HepG2 (cell line): ENCODE measurements around the gene IRF2. TPM values are rescaled to one million over a fixed set of nuclear protein-coding genes. Genes with fewer than 3 reads are reported as not detected.
A peak's percentile ranks its signal among the peaks of the same experiment; 100 is the strongest.

ENCODE experiments used
- BCL6 ChIP-seq: IDR thresholded peaks from 2 replicates; pipeline ENCODE4 v1.6.1; 2016; ENCODE audit warnings: missing genetic modification reagents, missing compliant biosample characterization
- EP300 ChIP-seq, 3 experiments: sonication (generic) in 1 of 3; formaldehyde crosslinking in 1 of 3; IDR thresholded peaks; 2 replicates each; pipeline versions ENCODE4 v1.5.1 to v1.6.1; 2011 to 2020; ENCODE audit warnings: low read depth in 2 of 3, low read length in 2 of 3, borderline replicate concordance in 1 of 3, improper control_type of control experiment in 1 of 3, mild to moderate bottlenecking in 1 of 3, missing genetic modification reagents in 1 of 3, moderate library complexity in 1 of 3
- GABPA ChIP-seq, 2 experiments: IDR thresholded peaks; 2 replicates each; pipeline ENCODE4 v1.6.1; 2011 to 2016; ENCODE audit warnings: low read depth in 2 of 2, low read length in 1 of 2, missing biosample characterization in 1 of 2, missing genetic modification characterization in 1 of 2
- GFI1 ChIP-seq: sonication (generic); formaldehyde crosslinking; IDR thresholded peaks from 2 replicates; pipeline ENCODE4 v1.5.0; 2020; ENCODE audit warnings: missing genetic modification reagents, mild to moderate bottlenecking, borderline replicate concordance
- HDAC2 ChIP-seq: sonication (generic); formaldehyde crosslinking; IDR thresholded peaks from 2 replicates; pipeline ENCODE4 v1.4.0; 2020; ENCODE audit warnings: missing genetic modification reagents
- HHEX ChIP-seq: IDR thresholded peaks from 2 replicates; pipeline ENCODE4 v1.6.1; 2016; ENCODE audit warnings: control low read depth
- IKZF5 ChIP-seq: IDR thresholded peaks from 2 replicates; pipeline ENCODE4 v1.6.1; 2018; ENCODE audit warnings: missing genetic modification reagents, mild to moderate bottlenecking, missing compliant biosample characterization
- LCORL ChIP-seq, 2 experiments: fragments of 450-650 bp in 1 of 2; sonication (generic) in 1 of 2; formaldehyde crosslinking in 1 of 2; IDR thresholded peaks; 2 replicates each; pipeline versions ENCODE4 v1.5.0 to v1.6.1; 2017 to 2020; ENCODE audit warnings: antibody characterized with exemption in 1 of 2, missing genetic modification reagents in 1 of 2
- NR2F6 ChIP-seq, 2 experiments: IDR thresholded peaks; 2 replicates each; pipeline ENCODE4 v1.6.1; 2016; ENCODE audit warnings: antibody characterized with exemption in 1 of 2, mild to moderate bottlenecking in 1 of 2
- PRDM15 ChIP-seq: sonication (generic); formaldehyde crosslinking; IDR thresholded peaks from 2 replicates; pipeline ENCODE4 v1.4.0; 2020; ENCODE audit warnings: missing genetic modification reagents
- SAP130 ChIP-seq: IDR thresholded peaks from 2 replicates; pipeline ENCODE4 v1.6.1; 2016; ENCODE audit warnings: low read depth
- SMC3 ChIP-seq: IDR thresholded peaks from 2 replicates; pipeline ENCODE4 v1.6.1; 2011; ENCODE audit warnings: low read length, improper control_type of control experiment
- SOX5 ChIP-seq: IDR thresholded peaks from 2 replicates; pipeline ENCODE4 v1.6.1; 2016; ENCODE audit warnings: borderline replicate concordance
- TBX2 ChIP-seq: sonication (generic); formaldehyde crosslinking; IDR thresholded peaks from 2 replicates; pipeline ENCODE4 v1.5.0; 2020; ENCODE audit warnings: missing genetic modification reagents, mild to moderate bottlenecking, borderline replicate concordance
- TCF7 ChIP-seq: sonication (generic); IDR thresholded peaks from 2 replicates; pipeline ENCODE4 v1.6.1; 2016; ENCODE audit warnings: antibody characterized with exemption, low read depth
- THAP11 ChIP-seq: IDR thresholded peaks from 2 replicates; pipeline ENCODE4 v1.6.1; 2016; ENCODE audit warnings: missing biosample characterization, missing genetic modification reagents
- ZFP41 ChIP-seq: sonication (generic); formaldehyde crosslinking; IDR thresholded peaks from 2 replicates; pipeline ENCODE4 v1.4.0; 2020; ENCODE audit warnings: mild to moderate bottlenecking, missing genetic modification reagents, borderline replicate concordance
- ZGPAT ChIP-seq: IDR thresholded peaks from 2 replicates; pipeline ENCODE4 v1.6.1; 2016; ENCODE audit warnings: mild to moderate bottlenecking
- ZSCAN5A ChIP-seq: sonication (generic); formaldehyde crosslinking; IDR thresholded peaks from 2 replicates; pipeline ENCODE4 v1.8.0; 2022; ENCODE audit warnings: mild to moderate bottlenecking, missing genetic modification reagents, borderline replicate concordance
- polyA plus RNA-seq, 8 experiments: library from polyadenylated mRNA; depleted of rRNA in 3 of 8; stranded (reverse) in 7 of 8; unstranded in 1 of 8; fragments of >200 nt; fragmentation: Illumina TruSeq in 4 of 8; extraction: Trizol in 4 of 8; gene quantifications; 2 replicates each; pipeline versions ENCODE4 v1.2.1 to v1.2.3, GENCODE V29; 2011 to 2016; ENCODE audit warnings: low read depth in 4 of 8, missing spikeins in 1 of 8, mixed read lengths in 1 of 8; ENCODE audit not compliant: insufficient read depth in 1 of 8
- total RNA-seq, 5 experiments: library from RNA; depleted of rRNA; stranded (reverse); fragments of >200 nt; fragmentation: Illumina TruSeq; extraction: Trizol; gene quantifications; 2 replicates each; pipeline ENCODE4 v1.2.3, GENCODE V29; 2016; ENCODE audit warnings: low read depth in 1 of 5

Gene IRF2
- total and polyA plus RNA-seq, 2 of the 13 experiments (the other 11 are each of a cell fraction or from before 2014, with no cell fraction given): 15.5 to 28.8 TPM

- TF ChIP-seq SAP130 (peak; percentile 59), TCF7 (peak; percentile 44), NR2F6 (IDR thresholded peaks at IDR 0.05) (peak; percentile 71), NR2F6 (CRISPR knock-in tag; IDR thresholded peaks at IDR 0.05) (peak; percentile 65), GFI1 (peak; percentile 94), SMC3 (peak; percentile 5; the same call in 1 of the 2 replicates), HDAC2 (CRISPR knock-in tag) (peak; percentile 75), LCORL (IDR thresholded peaks at IDR 0.05) (no peak), LCORL (CRISPR knock-in tag; IDR thresholded peaks at IDR 0.05) (peak; percentile 36; the same call in 1 of the 2 replicates), TBX2 (CRISPR knock-in tag) (peak; percentile 64), ZFP41 (CRISPR knock-in tag) (no peak), BCL6 (CRISPR knock-in tag) (peak; percentile 75), ZSCAN5A (CRISPR knock-in tag) (0 out of 2 replicates have a peak, but pooled peaks have one; percentile 17), GABPA (IDR thresholded peaks at IDR 0.05; ENCODE audit: low read depth, low read length) (no peak), GABPA (CRISPR knock-in tag; IDR thresholded peaks at IDR 0.05; ENCODE audit: low read depth) (no peak), IKZF5 (CRISPR knock-in tag) (no peak), ZGPAT (CRISPR knock-in tag) (peak; percentile 47; the same call in 1 of the 2 replicates), EP300 (IDR thresholded peaks at IDR 0.05; ENCODE audit: low read depth in 2 of 2, low read length in 2 of 2) (peak in 1 of 2 experiments; percentile 63; a peak in 2 of 4 replicates), EP300 (CRISPR knock-in tag; IDR thresholded peaks at IDR 0.05; ENCODE audit: borderline replicate concordance) (0 out of 2 replicates have a peak, but pooled peaks have one; percentile 17), HHEX (CRISPR knock-in tag) (peak; percentile 69; the same call in 1 of the 2 replicates), SOX5 (CRISPR knock-in tag) (peak; percentile 51; the same call in 1 of the 2 replicates), THAP11 (peak; percentile 34; the same call in 1 of the 2 replicates), PRDM15 (CRISPR knock-in tag) (peak; percentile 94)
These were observed 11.6 kb downstream of the IRF2 start (continued) for GRCh38 chr4:184462724-184463123.
